GM23338 (cell line): ENCODE measurements around the gene TAF10. TPM values are rescaled to one million over a fixed set of nuclear protein-coding genes. Genes with fewer than 3 reads are reported as not detected.

Source experiments
- ATAC-seq: fragments of 200-7000 bp; cut with Tn5 transposase; 3 replicates; pipeline ENCODE4 v1.9.1; 2020
- DNase-seq: peaks from one replicate; pipeline ENCODE4 v3.0.0-alpha.2; 2015; ENCODE audit warnings: low spot score
- H2AFZ ChIP-seq: fragments of 200-600 bp; sonication (generic); 2 replicates; pipeline ENCODE4 v1.8.0; 2016; ENCODE audit warnings: antibody characterized with exemption, mild to moderate bottlenecking, moderate library complexity
- H3F3A ChIP-seq: fragments of 200-600 bp; sonication (generic); replicated peaks from 2 replicates; pipeline ENCODE4 v1.8.0; 2017; ENCODE audit warnings: antibody characterized with exemption, mixed run types, low read depth
- H3K27ac ChIP-seq: fragments of 200-600 bp; sonication (generic); 2 replicates; pipeline ENCODE4 v1.6.1; 2016; ENCODE audit warnings: low read depth
- H3K27me3 ChIP-seq: fragments of 200-600 bp; sonication (generic); 2 replicates; pipeline ENCODE4 v1.8.0; 2016; ENCODE audit warnings: mild to moderate bottlenecking, mixed run types, moderate library complexity; ENCODE audit not compliant: insufficient read depth
- H3K36me3 ChIP-seq: fragments of 200-600 bp; sonication (generic); 2 replicates; pipeline ENCODE4 v1.8.0; 2016; ENCODE audit warnings: mild to moderate bottlenecking; ENCODE audit not compliant: insufficient read depth
- H3K4me1 ChIP-seq: fragments of 200-600 bp; sonication (generic); 2 replicates; pipeline ENCODE4 v1.8.0; 2016; ENCODE audit warnings: mild to moderate bottlenecking, moderate library complexity; ENCODE audit not compliant: insufficient read depth
- H3K4me2 ChIP-seq: fragments of 200-600 bp; sonication (generic); 2 replicates; pipeline ENCODE4 v1.7.1; 2017; ENCODE audit warnings: mixed run types
- H3K4me3 ChIP-seq: fragments of 200-600 bp; sonication (generic); 2 replicates; pipeline ENCODE4 v1.6.1; 2016; ENCODE audit warnings: mixed run types
- H3K79me2 ChIP-seq: fragments of 200-600 bp; sonication (generic); replicated peaks from 2 replicates; pipeline ENCODE4 v1.8.0; 2017; ENCODE audit warnings: mild to moderate bottlenecking; ENCODE audit not compliant: insufficient read depth
- H3K9me2 ChIP-seq: fragments of 200-600 bp; sonication (generic); 2 replicates; pipeline ENCODE4 v1.8.0; 2017; ENCODE audit not compliant: insufficient read depth
- H4K20me1 ChIP-seq: fragments of 200-600 bp; sonication (generic); replicated peaks from 2 replicates; pipeline ENCODE4 v1.8.0; 2017; ENCODE audit warnings: mild to moderate bottlenecking; ENCODE audit not compliant: insufficient read depth
- H3K27ac Mint-ChIP-seq: 2 replicates; pipeline ENCODE4 v1.8.0; 2020; ENCODE audit warnings: inconsistent platforms, mild to moderate bottlenecking, moderate library complexity, mixed read lengths
- H3K27me3 Mint-ChIP-seq: 3 replicates; pipeline ENCODE4 v1.8.0; 2022; ENCODE audit warnings: low read depth, mild to moderate bottlenecking, moderate library complexity, mixed read lengths, inconsistent platforms; ENCODE audit not compliant: insufficient read depth, poor library complexity
- H3K36me3 Mint-ChIP-seq: 3 replicates; pipeline ENCODE4 v1.8.0; 2021; ENCODE audit warnings: low read depth, mild to moderate bottlenecking, inconsistent platforms, moderate library complexity, mixed read lengths
- H3K4me1 Mint-ChIP-seq: 3 replicates; pipeline ENCODE4 v1.8.0; 2020; ENCODE audit warnings: mild to moderate bottlenecking, inconsistent platforms, mixed read lengths
- H3K4me3 Mint-ChIP-seq: 3 replicates; pipeline ENCODE4 v1.8.0; 2021; ENCODE audit warnings: moderate library complexity, mild to moderate bottlenecking, inconsistent platforms, mixed read lengths
- H3K9me3 Mint-ChIP-seq: 3 replicates; pipeline ENCODE4 v1.8.0; 2020; ENCODE audit warnings: moderate library complexity, mild to moderate bottlenecking, inconsistent platforms, mixed read lengths
- CREB1 ChIP-seq: fragments of 250-450 bp; sonication (Bioruptor Pico); IDR thresholded peaks from 2 replicates; pipeline ENCODE4 v1.5.0; 2020; ENCODE audit warnings: low read depth, mild to moderate bottlenecking, moderate library complexity
- EZH2 ChIP-seq: fragments of 200-600 bp; sonication (generic); IDR thresholded peaks from one replicate; pipeline ENCODE4 v1.8.0; 2017; ENCODE audit warnings: antibody characterized with exemption, mild to moderate bottlenecking, low read depth; ENCODE audit not compliant: unreplicated experiment
- EZH2phosphoT487 ChIP-seq: fragments of 200-600 bp; sonication (generic); IDR thresholded peaks from one replicate; pipeline ENCODE4 v1.8.1; 2018; ENCODE audit warnings: antibody characterized with exemption; ENCODE audit not compliant: unreplicated experiment
- JUNB ChIP-seq: IDR thresholded peaks from one replicate; pipeline ENCODE4 v1.6.1; 2016; ENCODE audit warnings: antibody characterized with exemption; ENCODE audit not compliant: unreplicated experiment
- NANOG ChIP-seq: IDR thresholded peaks from 2 replicates; pipeline ENCODE4 v1.6.1; 2016; ENCODE audit warnings: antibody characterized with exemption, borderline replicate concordance
- POLR2AphosphoS5 ChIP-seq: IDR thresholded peaks from 2 replicates; pipeline ENCODE4 v1.6.1; 2016; ENCODE audit warnings: antibody characterized with exemption, low read depth
- STAT1 ChIP-seq: IDR thresholded peaks from one replicate; pipeline ENCODE4 v1.6.1; 2016; ENCODE audit warnings: antibody characterized with exemption; ENCODE audit not compliant: unreplicated experiment
- ZNF114 ChIP-seq: fragments of 250-450 bp; sonication (Bioruptor Pico); IDR thresholded peaks from 2 replicates; pipeline ENCODE4 v1.5.0; 2020; ENCODE audit warnings: mild to moderate bottlenecking, moderate library complexity
- ZNF331 ChIP-seq: fragments of 250-450 bp; sonication (Bioruptor Pico); IDR thresholded peaks from 2 replicates; pipeline ENCODE4 v1.5.0; 2020; ENCODE audit warnings: low read depth, mild to moderate bottlenecking, moderate library complexity
- polyA plus RNA-seq: library from polyadenylated mRNA; unstranded; fragments of >200 nt; fragmentation: Nextera tagmentation; extraction: Ambion mirVana; gene quantifications from 2 replicates; pipeline ENCODE4 v1.2.1, GENCODE V29; 2016
- total RNA-seq: library from RNA; depleted of rRNA; stranded (reverse); fragments of >200 nt; shearing (Covaris generic); gene quantifications from 2 replicates; pipeline ENCODE4 v1.2.3, GENCODE V29; 2014
- TF ChIP-seq, protein P1 (sequence below): IDR thresholded peaks from 2 replicates; pipeline ENCODE4 v1.6.1; 2016; ENCODE audit warnings: antibody characterized with exemption
- TF ChIP-seq, protein P2 (sequence below), 2 experiments: fragments of 200-600 bp in 1 of 2; sonication (generic) in 1 of 2; conservative IDR thresholded peaks; 2 replicates each; pipeline versions ENCODE4 v1.5.1 to v1.6.1; 2016 to 2017; ENCODE audit warnings: antibody characterized with exemption in 2 of 2, low read depth in 2 of 2, mild to moderate bottlenecking in 2 of 2, moderate library complexity in 1 of 2
- TF ChIP-seq, protein P3 (sequence below): IDR thresholded peaks from one replicate; pipeline ENCODE4 v1.6.1; 2018; ENCODE audit warnings: antibody characterized with exemption; ENCODE audit not compliant: unreplicated experiment

The TAF10 gene
- total and polyA plus RNA-seq, 2 experiments from 2014 or later: 108 to 253 TPM

DNA sequence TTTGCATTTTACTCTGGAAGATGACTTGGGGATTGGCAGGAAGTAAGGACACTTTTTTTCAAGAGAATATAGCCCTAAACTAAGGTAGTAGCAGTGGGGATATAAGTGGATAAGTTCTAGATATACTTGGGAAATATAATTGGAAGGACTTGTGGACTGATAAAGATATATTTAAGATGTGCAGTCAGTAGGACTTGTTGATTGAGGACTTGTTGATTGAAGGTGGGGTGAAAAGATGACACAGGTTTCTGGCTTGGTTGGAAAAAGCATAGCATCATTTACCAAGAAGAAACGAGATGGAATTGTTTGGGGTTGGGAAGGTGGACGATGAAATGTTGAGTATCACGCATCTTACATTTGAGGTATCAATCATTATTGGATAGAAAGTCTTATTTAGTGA lies 1.5 kb upstream of the TAF10 start:
- 0 out of 2 replicates have a peak overlapping the region, but pooled peaks have one; percentile 99 for H3K27ac ChIP-seq

DNA sequence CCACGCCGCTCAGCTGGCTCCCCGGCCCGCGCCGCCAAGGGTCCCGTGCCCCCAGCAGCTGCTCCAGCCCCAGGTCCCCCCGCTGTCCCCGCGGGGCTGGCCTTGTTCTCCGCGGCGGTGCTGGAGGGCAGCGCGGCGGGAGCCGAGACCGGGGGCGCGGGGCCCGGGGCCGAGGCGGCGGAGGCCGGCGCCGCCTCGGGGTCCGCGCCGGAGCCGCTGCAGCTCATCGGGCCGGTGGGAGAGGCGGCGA lies 128 bp downstream of the TAF10 start:
- peak overlapping the region; percentile 80 for H3K4me3 ChIP-seq
- peaks cover 10% of the 10 kb centered on the region for H3K4me1 Mint-ChIP-seq
- H3K36me3 Mint-ChIP-seq: peaks cover 46% of the 10 kb centered on the region
- H3K27ac ChIP-seq: no peak overlapping the region
- no peaks in the 10 kb centered on the region for H3K9me3 Mint-ChIP-seq
- H3K27me3 ChIP-seq: no peaks in the 10 kb centered on the region
- DNase-seq: no peak
- peaks cover 35% of the 10 kb centered on the region for H3K36me3 ChIP-seq
- H3K4me1 ChIP-seq: peaks cover 19% of the 10 kb centered on the region
- H4K20me1 ChIP-seq: no peaks in the 10 kb centered on the region; the same call in 1 of the 2 replicates
- no peak for ATAC-seq
- H3K4me3 Mint-ChIP-seq: peak overlapping the region; percentile 87; the same call in 1 of the 3 replicates
- H2AFZ ChIP-seq: no peak overlapping the region
- H3K79me2 ChIP-seq: peaks cover 23% of the 10 kb centered on the region
- H3F3A ChIP-seq: peaks cover 10% of the 10 kb centered on the region; the same call in 1 of the 2 replicates
- peaks cover 20% of the 10 kb centered on the region for H3K27me3 Mint-ChIP-seq
- H3K27ac Mint-ChIP-seq: no peak overlapping the region
- peak overlapping the region; percentile 92 for H3K4me2 ChIP-seq
- no peaks in the 10 kb centered on the region for H3K9me2 ChIP-seq
- TF ChIP-seq, protein P1, sequence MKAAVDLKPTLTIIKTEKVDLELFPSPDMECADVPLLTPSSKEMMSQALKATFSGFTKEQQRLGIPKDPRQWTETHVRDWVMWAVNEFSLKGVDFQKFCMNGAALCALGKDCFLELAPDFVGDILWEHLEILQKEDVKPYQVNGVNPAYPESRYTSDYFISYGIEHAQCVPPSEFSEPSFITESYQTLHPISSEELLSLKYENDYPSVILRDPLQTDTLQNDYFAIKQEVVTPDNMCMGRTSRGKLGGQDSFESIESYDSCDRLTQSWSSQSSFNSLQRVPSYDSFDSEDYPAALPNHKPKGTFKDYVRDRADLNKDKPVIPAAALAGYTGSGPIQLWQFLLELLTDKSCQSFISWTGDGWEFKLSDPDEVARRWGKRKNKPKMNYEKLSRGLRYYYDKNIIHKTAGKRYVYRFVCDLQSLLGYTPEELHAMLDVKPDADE: no peak
- TF ChIP-seq EZH2phosphoT487 (no peak), STAT1 (no peak), ZNF114 (CRISPR knock-in tag) (no peak), POLR2AphosphoS5 (no peak), JUNB (no peak), ZNF331 (CRISPR knock-in tag) (no peak)
- TF ChIP-seq, protein P2, sequence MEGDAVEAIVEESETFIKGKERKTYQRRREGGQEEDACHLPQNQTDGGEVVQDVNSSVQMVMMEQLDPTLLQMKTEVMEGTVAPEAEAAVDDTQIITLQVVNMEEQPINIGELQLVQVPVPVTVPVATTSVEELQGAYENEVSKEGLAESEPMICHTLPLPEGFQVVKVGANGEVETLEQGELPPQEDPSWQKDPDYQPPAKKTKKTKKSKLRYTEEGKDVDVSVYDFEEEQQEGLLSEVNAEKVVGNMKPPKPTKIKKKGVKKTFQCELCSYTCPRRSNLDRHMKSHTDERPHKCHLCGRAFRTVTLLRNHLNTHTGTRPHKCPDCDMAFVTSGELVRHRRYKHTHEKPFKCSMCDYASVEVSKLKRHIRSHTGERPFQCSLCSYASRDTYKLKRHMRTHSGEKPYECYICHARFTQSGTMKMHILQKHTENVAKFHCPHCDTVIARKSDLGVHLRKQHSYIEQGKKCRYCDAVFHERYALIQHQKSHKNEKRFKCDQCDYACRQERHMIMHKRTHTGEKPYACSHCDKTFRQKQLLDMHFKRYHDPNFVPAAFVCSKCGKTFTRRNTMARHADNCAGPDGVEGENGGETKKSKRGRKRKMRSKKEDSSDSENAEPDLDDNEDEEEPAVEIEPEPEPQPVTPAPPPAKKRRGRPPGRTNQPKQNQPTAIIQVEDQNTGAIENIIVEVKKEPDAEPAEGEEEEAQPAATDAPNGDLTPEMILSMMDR (conservative IDR thresholded peaks at IDR 0.05; ENCODE audit: low read depth in 2 of 2): no peak

More for the DNA sequence above, 1.5 kb upstream of the TAF10 start:
- Mint-ChIP-seq H3K4me1 (peaks cover 5% of the 10 kb centered on the region), H3K9me3 (no peaks in the 10 kb centered on the region), H3K27ac (no peak overlapping the region), H3K27me3 (peaks cover 20% of the 10 kb centered on the region), H3K36me3 (peaks cover 34% of the 10 kb centered on the region), H3K4me3 (no peak overlapping the region)
- Histone ChIP-seq H3K79me2 (peaks cover 18% of the 10 kb centered on the region), H2AFZ (no peak overlapping the region), H3K4me3 (peak overlapping the region; percentile 80; the same call in 1 of the 2 replicates), H3K9me2 (no peaks in the 10 kb centered on the region), H3K27me3 (no peaks in the 10 kb centered on the region), H3K4me2 (peak overlapping the region; percentile 92), H3K4me1 (peaks cover 13% of the 10 kb centered on the region), H3F3A (peaks cover 5% of the 10 kb centered on the region; the same call in 1 of the 2 replicates), H4K20me1 (no peaks in the 10 kb centered on the region; the same call in 1 of the 2 replicates), H3K36me3 (peaks cover 26% of the 10 kb centered on the region)
- TF ChIP-seq JUNB (no peak), EZH2 (no peak), STAT1 (no peak), POLR2AphosphoS5 (no peak), CREB1 (CRISPR knock-in tag) (no peak), EZH2phosphoT487 (no peak), NANOG (no peak)
- TF ChIP-seq, protein P2 (conservative IDR thresholded peaks at IDR 0.05; ENCODE audit: low read depth in 2 of 2): no peak
- TF ChIP-seq, protein P3, sequence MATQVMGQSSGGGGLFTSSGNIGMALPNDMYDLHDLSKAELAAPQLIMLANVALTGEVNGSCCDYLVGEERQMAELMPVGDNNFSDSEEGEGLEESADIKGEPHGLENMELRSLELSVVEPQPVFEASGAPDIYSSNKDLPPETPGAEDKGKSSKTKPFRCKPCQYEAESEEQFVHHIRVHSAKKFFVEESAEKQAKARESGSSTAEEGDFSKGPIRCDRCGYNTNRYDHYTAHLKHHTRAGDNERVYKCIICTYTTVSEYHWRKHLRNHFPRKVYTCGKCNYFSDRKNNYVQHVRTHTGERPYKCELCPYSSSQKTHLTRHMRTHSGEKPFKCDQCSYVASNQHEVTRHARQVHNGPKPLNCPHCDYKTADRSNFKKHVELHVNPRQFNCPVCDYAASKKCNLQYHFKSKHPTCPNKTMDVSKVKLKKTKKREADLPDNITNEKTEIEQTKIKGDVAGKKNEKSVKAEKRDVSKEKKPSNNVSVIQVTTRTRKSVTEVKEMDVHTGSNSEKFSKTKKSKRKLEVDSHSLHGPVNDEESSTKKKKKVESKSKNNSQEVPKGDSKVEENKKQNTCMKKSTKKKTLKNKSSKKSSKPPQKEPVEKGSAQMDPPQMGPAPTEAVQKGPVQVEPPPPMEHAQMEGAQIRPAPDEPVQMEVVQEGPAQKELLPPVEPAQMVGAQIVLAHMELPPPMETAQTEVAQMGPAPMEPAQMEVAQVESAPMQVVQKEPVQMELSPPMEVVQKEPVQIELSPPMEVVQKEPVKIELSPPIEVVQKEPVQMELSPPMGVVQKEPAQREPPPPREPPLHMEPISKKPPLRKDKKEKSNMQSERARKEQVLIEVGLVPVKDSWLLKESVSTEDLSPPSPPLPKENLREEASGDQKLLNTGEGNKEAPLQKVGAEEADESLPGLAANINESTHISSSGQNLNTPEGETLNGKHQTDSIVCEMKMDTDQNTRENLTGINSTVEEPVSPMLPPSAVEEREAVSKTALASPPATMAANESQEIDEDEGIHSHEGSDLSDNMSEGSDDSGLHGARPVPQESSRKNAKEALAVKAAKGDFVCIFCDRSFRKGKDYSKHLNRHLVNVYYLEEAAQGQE: no peak
- no peak for DNase-seq
- no peak for ATAC-seq
